ENCODE measurements around the gene ATP2A1.

DNA sequence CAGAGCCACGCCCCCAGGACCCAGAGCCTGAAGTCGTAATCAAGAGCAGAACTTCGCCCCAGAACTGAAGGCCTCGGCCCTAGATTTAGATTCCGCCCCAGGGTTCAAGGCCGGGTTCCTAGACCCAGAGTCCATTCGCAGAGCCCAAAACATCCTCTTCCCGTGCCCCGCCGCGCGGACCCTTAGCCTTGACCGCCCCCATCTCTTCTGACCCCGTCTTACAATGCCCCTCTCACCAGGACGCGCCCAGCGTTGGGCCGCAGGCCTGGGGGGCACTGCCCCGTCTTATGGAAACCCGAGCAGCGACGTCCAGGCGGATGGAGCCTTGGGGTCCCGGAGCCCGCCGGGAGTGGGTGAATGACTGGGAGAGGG lies 58.5 kb downstream of the ATP2A1 start:
- TF ChIP-seq, protein P1, sequence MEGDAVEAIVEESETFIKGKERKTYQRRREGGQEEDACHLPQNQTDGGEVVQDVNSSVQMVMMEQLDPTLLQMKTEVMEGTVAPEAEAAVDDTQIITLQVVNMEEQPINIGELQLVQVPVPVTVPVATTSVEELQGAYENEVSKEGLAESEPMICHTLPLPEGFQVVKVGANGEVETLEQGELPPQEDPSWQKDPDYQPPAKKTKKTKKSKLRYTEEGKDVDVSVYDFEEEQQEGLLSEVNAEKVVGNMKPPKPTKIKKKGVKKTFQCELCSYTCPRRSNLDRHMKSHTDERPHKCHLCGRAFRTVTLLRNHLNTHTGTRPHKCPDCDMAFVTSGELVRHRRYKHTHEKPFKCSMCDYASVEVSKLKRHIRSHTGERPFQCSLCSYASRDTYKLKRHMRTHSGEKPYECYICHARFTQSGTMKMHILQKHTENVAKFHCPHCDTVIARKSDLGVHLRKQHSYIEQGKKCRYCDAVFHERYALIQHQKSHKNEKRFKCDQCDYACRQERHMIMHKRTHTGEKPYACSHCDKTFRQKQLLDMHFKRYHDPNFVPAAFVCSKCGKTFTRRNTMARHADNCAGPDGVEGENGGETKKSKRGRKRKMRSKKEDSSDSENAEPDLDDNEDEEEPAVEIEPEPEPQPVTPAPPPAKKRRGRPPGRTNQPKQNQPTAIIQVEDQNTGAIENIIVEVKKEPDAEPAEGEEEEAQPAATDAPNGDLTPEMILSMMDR (conservative IDR thresholded peaks at IDR 0.05; ENCODE audit: low read length): no peak
- no peak for TF ChIP-seq EZH2phosphoT487 (IDR thresholded peaks at IDR 0.05; ENCODE audit: borderline replicate concordance)

All from Loucy (cell line).